GM18505 (cell line): Measurements from ENCODE around the gene RBM7.
A peak's percentile ranks its signal among the peaks of the same experiment; 100 is the strongest.

ENCODE experiments used
- ATAC-seq: cut with Tn5 transposase; IDR thresholded peaks from one replicate; pipeline ENCODE4 v1.9.1; 2021; ENCODE audit not compliant: unreplicated experiment
- POLR2A ChIP-seq: IDR thresholded peaks from 4 replicates; pipeline ENCODE4 v1.6.1; 2011; ENCODE audit warnings: borderline replicate concordance; ENCODE audit not compliant: insufficient read depth, insufficient read length; ENCODE audit errors: extremely low read depth

The RBM7 gene

GRCh38 chr11:114379394-114380069 lies 20.9 kb upstream of the RBM7 start:
- no peak for ATAC-seq
- no peak for TF ChIP-seq POLR2A

GRCh38 chr11:114382509-114382908 lies 18.0 kb upstream of the RBM7 start:
- TF ChIP-seq POLR2A = no peak
- no peak for ATAC-seq

GRCh38 chr11:114384487-114384886 lies 16.0 kb upstream of the RBM7 start:
- TF ChIP-seq POLR2A = no peak

GRCh38 chr11:114386131-114386530 lies 14.3 kb upstream of the RBM7 start:
- TF ChIP-seq POLR2A = no peak
- no peak for ATAC-seq

More at GRCh38 chr11:114384487-114384886, 16.0 kb upstream of the RBM7 start:
- ATAC-seq = no peak

- ATAC-seq = no peak
- TF ChIP-seq POLR2A = no peak
These were observed 13.9 kb upstream of the RBM7 start for GRCh38 chr11:114386545-114386944.

GRCh38 chr11:114392735-114393667 lies 7.5 kb upstream of the RBM7 start:
- TF ChIP-seq POLR2A = no peak
- ATAC-seq = no peak

GRCh38 chr11:114395736-114396135 lies 4.7 kb upstream of the RBM7 start:
- no peak for TF ChIP-seq POLR2A
- ATAC-seq = no peak

GRCh38 chr11:114396916-114397315 lies 3.5 kb upstream of the RBM7 start:
- ATAC-seq = no peak
- no peak for TF ChIP-seq POLR2A

GRCh38 chr11:114397349-114397982 lies 3.0 kb upstream of the RBM7 start:
- ATAC-seq = no peak
- TF ChIP-seq POLR2A = no peak

GRCh38 chr11:114398303-114398920 lies 2.1 kb upstream of the RBM7 start:
- ATAC-seq = no peak
- TF ChIP-seq POLR2A = no peak

- peak; percentile 26 for ATAC-seq
- TF ChIP-seq POLR2A = no peak
These were observed 813 bp upstream of the RBM7 start for GRCh38 chr11:114399490-114400215.

GRCh38 chr11:114400915-114401223 lies 403 bp downstream of the RBM7 start:
- ATAC-seq = no peak

GRCh38 chr11:114401311-114401710 lies 845 bp downstream of the RBM7 start:
- ATAC-seq = no peak
- no peak for TF ChIP-seq POLR2A

More at GRCh38 chr11:114400915-114401223, 403 bp downstream of the RBM7 start:
- TF ChIP-seq POLR2A = no peak
